ENCODE results near the gene GP1BB. TPM values are rescaled to one million over a fixed set of nuclear protein-coding genes. Genes with fewer than 3 reads are reported as not detected.
A peak's percentile ranks its signal among the peaks of the same experiment; 100 is the strongest.

Gene GP1BB
- total RNA-seq, 1 donor from 2014 or later, result 5.7 TPM

DNA sequence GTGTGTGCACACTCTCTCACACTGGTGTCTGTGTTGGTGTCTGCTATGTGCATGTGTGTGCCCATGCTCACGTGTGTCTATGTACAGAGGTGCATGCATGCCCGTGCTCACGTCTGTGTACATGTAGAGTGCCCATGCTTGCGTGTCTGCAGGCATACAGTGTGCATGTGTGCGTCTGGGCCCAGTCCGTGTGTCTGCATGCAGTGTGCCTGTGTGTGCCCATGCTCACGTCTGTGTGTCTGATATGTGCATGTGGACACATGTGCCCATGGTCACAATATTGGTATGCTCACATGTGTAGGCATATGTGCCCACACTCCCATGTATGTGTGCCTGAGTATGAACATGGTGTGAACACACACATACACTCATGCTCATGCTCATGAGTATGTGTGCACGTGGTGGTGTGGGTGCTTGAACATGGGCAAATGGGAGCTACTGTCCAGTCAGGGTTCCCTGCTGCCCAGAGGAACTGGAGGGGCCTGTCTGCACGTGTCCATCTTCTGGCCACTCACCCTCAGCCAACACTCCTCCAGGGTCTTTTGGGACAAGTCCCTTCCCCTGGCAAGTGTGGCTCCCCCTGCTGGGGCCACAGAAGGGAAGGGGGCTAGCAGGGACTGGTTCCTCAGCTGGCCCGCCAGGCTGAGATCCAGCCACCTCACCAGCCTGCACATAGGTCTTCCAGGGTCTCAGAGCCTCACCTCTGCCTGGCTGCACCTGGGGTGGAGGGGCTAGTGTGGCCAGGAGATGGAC lies 29.9 kb downstream of the GP1BB start:
- Mint-ChIP-seq H3K36me3 (no peaks in the 10 kb centered on the region), H3K9me3 (no peaks in the 10 kb centered on the region), H3K4me3 (no peak overlapping the region), H3K27ac (no peak overlapping the region), H3K27me3 (ENCODE audit: low read depth) (peaks cover 75% of the 10 kb centered on the region), H3K4me1 (peaks cover 12% of the 10 kb centered on the region)
- no peak for DNase-seq (ENCODE audit: low spot score in 2 of 2, unreplicated experiment in 2 of 2)
- TF ChIP-seq, protein P1, sequence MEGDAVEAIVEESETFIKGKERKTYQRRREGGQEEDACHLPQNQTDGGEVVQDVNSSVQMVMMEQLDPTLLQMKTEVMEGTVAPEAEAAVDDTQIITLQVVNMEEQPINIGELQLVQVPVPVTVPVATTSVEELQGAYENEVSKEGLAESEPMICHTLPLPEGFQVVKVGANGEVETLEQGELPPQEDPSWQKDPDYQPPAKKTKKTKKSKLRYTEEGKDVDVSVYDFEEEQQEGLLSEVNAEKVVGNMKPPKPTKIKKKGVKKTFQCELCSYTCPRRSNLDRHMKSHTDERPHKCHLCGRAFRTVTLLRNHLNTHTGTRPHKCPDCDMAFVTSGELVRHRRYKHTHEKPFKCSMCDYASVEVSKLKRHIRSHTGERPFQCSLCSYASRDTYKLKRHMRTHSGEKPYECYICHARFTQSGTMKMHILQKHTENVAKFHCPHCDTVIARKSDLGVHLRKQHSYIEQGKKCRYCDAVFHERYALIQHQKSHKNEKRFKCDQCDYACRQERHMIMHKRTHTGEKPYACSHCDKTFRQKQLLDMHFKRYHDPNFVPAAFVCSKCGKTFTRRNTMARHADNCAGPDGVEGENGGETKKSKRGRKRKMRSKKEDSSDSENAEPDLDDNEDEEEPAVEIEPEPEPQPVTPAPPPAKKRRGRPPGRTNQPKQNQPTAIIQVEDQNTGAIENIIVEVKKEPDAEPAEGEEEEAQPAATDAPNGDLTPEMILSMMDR (IDR thresholded peaks at IDR 0.05; ENCODE audit: unreplicated experiment), result no peak

DNA sequence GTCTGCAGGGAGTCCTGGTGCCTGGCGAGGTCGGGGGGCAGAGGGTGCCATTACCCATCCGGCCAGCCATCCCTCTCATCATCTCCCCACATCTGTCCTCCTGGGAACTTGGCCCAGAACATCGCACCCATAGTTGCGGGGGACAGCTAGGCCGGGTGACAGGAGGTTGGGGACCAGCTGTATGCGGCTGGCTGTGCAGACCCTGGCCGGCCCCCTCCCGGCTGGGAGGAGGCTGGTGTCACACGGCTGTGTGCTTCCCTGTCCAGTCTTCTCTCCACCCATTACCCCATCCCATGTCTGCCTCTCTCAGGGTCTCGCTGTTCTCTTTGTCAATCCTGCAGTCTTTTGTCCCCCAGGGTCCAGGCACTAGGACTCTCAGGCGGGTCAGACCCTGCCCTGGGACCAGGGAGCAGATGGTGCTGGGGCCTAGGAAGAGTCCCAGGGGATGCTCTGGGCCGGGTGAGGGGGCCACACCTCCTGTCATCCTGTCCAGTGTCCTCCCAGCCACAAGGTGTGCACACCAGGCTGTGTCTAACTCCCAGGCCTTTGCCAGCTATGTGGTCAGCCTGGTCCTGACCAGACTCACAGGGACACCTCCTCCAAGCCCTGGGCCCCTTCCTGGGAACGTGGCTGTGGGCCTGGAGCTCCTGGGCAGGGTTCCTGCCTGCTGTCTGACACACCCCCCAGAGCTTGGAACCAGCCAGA lies 30.8 kb downstream of the GP1BB start:
- no peaks in the 10 kb centered on the region for H3K9me3 Mint-ChIP-seq
- H3K36me3 Mint-ChIP-seq, result no peaks in the 10 kb centered on the region
- H3K27ac Mint-ChIP-seq, result no peak overlapping the region
- peaks cover 12% of the 10 kb centered on the region for H3K4me1 Mint-ChIP-seq
- DNase-seq (ENCODE audit: low spot score in 2 of 2, unreplicated experiment in 2 of 2), result no peak
- peaks cover 76% of the 10 kb centered on the region for H3K27me3 Mint-ChIP-seq (ENCODE audit: low read depth)
- no peak overlapping the region for H3K4me3 Mint-ChIP-seq
- TF ChIP-seq, protein P1 (IDR thresholded peaks at IDR 0.05; ENCODE audit: unreplicated experiment), result no peak

DNA sequence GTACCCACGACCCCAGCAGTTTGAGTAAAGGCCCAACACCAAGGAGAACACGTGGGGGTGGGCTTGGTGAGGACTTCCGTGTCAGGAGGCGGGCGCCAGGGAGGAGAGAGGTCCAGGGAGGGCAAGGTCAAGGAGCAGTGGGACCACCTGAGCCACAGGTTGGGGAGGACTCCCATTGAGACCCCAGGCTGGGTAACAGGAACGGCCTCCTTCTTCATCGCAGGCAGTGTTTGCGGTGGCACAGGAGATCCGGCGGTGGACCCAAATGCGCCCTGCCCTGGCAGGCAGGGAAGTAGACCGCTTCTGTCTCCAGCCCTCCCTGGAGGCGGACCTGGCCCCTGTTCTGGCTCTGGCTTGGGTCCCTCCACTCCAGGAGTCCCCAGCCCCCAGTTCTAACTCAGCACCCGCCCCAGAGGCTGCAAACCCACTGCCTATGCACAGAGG lies 31.4 kb downstream of the GP1BB start:
- TF ChIP-seq, protein P1 (IDR thresholded peaks at IDR 0.05; ENCODE audit: unreplicated experiment), result no peak
- H3K9me3 Mint-ChIP-seq, result no peaks in the 10 kb centered on the region
- H3K27ac Mint-ChIP-seq, result no peak overlapping the region
- DNase-seq (ENCODE audit: low spot score in 2 of 2, unreplicated experiment in 2 of 2), result no peak
- H3K4me1 Mint-ChIP-seq, result peaks cover 16% of the 10 kb centered on the region
- no peaks in the 10 kb centered on the region for H3K36me3 Mint-ChIP-seq
- peaks cover 79% of the 10 kb centered on the region for H3K27me3 Mint-ChIP-seq (ENCODE audit: low read depth)
- H3K4me3 Mint-ChIP-seq, result peak overlapping the region; percentile 36

DNA sequence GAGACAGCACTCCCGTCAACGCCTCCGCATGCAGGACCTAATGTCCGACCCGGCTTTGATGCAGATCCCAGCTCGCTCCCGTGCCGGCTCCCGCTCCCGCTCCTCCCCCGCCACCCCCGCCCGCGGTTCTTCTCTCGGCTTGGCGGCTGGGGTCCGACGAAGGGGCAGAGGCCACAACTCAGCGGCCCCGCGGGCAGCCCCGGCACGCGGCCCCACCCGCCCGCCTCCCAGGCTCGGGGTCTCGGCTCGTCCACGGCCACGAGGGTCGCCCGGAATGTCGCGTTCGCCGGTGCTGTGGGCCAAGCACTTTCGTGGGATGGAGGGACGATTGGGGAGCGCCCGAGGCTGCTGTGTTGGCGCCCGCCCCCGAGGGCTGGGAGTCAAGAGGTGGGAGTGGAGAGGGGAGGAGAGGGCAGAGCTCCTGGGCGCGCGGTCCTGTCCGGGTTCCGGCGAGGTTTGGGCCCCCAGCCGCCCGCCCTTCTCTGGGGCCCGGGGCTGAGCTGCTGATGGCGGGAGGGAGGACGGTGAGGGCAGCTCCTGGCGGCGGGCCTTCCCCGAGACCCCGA lies 31.9 kb downstream of the GP1BB start:
- DNase-seq (ENCODE audit: low spot score in 2 of 2, unreplicated experiment in 2 of 2), result no peak
- Mint-ChIP-seq H3K4me3 (peak overlapping the region; percentile 36), H3K27me3 (ENCODE audit: low read depth) (peaks cover 84% of the 10 kb centered on the region), H3K36me3 (no peaks in the 10 kb centered on the region), H3K27ac (no peak overlapping the region), H3K9me3 (no peaks in the 10 kb centered on the region), H3K4me1 (peaks cover 21% of the 10 kb centered on the region)
- TF ChIP-seq, protein P1 (IDR thresholded peaks at IDR 0.05; ENCODE audit: unreplicated experiment), result no peak

DNA sequence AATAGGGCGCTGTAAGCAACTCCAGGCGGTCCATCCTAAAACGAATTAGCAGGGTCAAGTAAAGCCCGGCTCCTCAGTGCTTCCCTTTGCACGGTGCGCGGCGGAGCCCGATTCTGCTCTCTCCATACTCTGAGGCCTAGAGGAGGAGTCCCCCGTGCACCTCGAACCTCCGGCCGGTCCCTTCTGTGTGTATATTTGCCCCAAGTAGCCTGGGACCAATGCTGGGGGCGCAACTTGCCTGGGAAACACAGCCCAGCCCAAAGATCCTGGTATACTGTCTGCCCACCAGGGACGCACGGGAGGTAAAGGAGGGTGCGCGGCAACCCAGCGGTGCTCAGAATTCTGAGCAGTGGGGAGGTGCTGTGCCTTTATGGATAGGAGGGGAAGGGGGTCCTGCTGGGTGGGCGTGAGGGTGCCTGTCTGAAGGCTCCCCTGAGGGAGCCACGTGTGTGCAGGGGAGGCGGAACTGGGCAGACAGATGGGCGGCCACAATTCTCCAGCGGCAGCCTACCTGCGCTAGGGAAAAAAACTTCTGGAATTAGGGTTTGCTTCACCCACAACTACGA lies 32.5 kb downstream of the GP1BB start:
- Mint-ChIP-seq H3K27ac (no peak overlapping the region), H3K27me3 (ENCODE audit: low read depth) (peaks cover 85% of the 10 kb centered on the region), H3K36me3 (no peaks in the 10 kb centered on the region), H3K4me3 (peak overlapping the region; percentile 22), H3K4me1 (peaks cover 22% of the 10 kb centered on the region), H3K9me3 (no peaks in the 10 kb centered on the region)
- no peak for DNase-seq (ENCODE audit: low spot score in 2 of 2, unreplicated experiment in 2 of 2)
- TF ChIP-seq, protein P1 (IDR thresholded peaks at IDR 0.05; ENCODE audit: unreplicated experiment), result no peak

Measured in mesothelial cell of epicardium (in vitro differentiated cells).